DMS153 (cell line): ENCODE measurements around the gene CMTM2.
"Not testable (repeated sequence)": the region's sequence is repeated elsewhere in the genome, so short reads cannot be mapped to it uniquely, and the experiment has no call there.

Experiments
- DNase-seq: peaks from one replicate; lab custom pipeline; 2025; lab: John Stamatoyannopoulos, UW

CMTM2 gene

DNA sequence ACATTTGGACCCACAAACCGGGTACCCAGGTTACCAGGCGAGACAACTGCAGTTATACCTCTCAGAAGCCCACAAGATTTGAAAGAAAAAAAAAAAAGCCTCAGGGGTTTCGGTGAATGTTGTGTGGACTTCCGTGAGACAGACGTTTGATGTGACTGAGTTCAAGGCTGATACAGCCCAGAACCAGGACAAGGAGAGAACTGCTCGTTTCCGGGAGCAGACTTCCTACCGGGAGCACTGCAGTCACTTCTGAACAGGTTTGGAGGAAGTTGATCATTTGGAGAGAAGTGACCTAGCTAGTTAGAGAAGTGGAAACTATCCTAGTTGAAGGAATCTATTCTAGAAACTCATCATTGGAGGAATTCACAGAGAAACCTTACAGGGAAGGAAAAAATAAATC, 26.0 kb upstream of the CMTM2 start:
- peak; percentile 16 for DNase-seq

DNA sequence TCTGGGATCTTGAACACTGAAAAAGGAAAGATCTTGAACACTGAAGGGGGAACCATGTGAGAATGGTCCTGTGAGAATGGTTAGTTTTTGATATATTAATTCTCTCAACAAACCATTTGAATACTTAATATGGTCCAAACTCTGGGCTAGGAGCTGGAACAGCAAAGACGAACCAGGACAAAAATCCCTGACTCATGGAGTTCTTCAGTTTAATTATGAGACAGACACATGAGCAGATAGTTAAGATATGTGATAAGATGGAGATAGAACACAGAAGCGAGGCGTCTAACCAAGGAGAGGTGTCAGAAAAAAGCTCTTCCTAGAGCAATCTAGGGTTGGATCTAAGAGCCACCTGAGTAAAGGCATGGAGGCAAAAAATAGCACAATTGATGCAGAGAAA, 25.2 kb upstream of the CMTM2 start:
- DNase-seq: no peak

DNA sequence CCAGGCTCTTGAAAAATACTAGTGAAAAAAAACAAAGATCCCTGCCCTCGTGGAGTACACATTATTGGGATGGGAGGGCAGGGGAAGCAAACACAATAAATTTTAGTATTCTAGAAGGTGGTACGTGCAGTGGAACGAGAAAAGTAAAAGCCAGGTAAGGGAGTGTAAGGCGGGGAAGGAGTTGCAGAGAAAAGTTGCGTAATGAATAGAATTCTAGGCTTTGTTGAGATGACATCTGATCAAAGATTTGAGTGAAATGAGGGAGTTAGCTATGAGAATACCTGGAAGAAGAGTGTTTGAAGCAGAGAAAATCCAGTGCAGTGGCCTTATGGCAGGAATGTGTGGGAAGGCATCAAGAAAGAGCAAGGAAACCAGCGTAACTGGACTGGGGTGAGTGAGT, 24.8 kb upstream of the CMTM2 start:
- DNase-seq: no peak

- DNase-seq: no peak
These were observed 19.2 kb upstream of the CMTM2 start for GRCh38 chr16:66560107-66560506.

- no peak for DNase-seq
These were observed 17.7 kb upstream of the CMTM2 start for GRCh38 chr16:66561381-66562080.

- DNase-seq: no peak
These were observed 16.9 kb upstream of the CMTM2 start for GRCh38 chr16:66562409-66562808.

- DNase-seq: no peak
These were observed 16.3 kb upstream of the CMTM2 start for GRCh38 chr16:66562986-66563385.

DNA sequence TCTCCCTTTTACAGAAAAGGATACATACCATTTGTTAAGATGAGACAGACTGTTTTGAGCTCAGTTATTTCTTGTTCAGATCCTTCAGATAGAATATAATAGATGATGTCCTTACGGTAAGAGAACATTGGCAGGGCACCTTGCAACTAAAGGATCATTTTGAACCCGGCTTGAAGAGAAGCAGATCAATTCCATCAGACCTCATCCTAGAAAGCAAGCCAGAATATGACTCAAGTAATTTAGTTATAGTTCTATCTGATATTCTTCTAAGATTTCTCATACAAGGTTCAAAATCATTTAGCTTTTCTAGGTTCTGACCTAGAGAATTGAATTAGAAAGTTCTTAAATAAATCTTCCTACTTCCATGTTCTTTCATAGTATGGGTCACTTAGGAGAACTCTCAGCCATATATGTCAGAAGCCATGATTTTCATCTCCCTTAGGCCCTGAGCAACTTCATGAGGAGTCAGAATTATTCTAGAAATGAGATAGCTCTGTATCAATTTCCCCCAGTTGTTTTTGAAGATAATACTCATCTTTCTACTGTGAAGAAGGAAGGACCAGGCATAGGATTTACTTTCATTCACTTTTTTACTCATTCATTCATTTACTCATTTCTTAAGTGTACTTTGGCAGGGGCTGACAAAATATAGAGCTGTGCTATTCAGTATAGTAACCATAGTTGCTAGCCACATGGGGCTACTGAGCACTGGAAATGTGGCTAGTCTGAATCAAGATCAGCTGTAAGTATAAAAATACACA, 15.5 kb upstream of the CMTM2 start:
- no peak for DNase-seq

- DNase-seq: no peak
These were observed 13.0 kb upstream of the CMTM2 start, which contains the start of gene CMTM1 for GRCh38 chr16:66566051-66566901. Gene CMTM1 (plus strand): TSS chr16:66566439. CDS start chr16:66566514, 75 bp downstream.

DNA sequence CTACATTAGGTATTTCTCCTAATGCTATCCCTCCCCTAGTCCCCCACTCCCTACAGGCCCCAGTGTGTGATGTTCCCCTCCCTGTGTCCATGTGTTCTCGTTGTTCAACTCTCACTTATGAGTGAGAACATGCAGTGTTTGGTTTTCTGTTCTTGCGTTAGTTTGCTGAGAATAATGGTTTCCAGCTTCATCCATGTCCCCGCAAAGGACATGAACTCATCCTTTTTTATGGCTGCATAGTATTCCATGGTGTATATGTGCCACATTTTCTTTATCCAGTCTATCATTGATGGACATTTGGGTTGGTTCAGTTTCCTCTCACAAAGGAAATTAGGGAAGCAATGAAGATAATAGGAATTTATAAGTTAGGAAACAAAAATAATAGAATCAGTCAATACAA, 12.0 kb upstream of the CMTM2 start:
- not testable (repeated sequence) for DNase-seq

DNA sequence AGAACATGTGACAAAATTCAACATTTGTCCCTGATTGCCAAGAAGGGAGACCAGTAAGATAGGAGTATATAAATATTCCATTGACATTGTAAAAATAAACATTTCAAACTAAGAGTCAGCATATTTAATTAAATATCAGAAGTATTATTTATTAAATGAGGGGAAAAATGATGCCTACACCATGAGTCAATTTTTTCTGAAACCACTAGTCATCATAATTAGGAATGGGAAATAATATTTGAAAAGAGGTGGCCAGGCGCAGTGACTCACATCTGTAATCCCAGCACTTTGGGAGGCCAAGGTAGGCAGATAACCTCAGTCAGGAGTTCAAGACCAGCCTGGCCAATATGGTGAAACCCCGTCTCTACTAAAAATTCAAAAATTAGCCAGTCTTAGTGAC, 10.9 kb upstream of the CMTM2 start:
- DNase-seq: no peak

- no peak for DNase-seq
These were observed 10.1 kb upstream of the CMTM2 start for GRCh38 chr16:66569131-66569530.

- no peak for DNase-seq
These were observed 9.3 kb upstream of the CMTM2 start for GRCh38 chr16:66569827-66570405.

DNA sequence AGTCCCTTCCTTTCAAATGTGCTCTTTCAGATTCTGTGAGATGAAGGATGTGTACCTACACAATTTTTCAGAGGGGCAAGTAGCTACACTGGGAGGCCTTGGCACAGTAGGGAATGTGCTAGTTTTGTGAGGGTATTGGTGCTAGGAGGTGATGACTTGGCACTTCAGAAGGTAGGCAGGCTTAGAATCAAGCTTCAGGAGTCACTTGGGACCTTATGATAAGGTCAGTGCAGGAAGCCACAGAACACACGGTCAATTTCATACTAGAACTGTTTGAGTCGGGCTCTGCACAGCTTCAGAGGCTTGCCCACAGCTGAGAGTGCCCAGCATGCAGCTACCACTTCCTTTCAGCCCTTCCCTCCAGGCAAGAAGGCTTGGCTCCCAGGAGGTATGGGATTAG, 6.9 kb upstream of the CMTM2 start:
- DNase-seq: no peak

DNA sequence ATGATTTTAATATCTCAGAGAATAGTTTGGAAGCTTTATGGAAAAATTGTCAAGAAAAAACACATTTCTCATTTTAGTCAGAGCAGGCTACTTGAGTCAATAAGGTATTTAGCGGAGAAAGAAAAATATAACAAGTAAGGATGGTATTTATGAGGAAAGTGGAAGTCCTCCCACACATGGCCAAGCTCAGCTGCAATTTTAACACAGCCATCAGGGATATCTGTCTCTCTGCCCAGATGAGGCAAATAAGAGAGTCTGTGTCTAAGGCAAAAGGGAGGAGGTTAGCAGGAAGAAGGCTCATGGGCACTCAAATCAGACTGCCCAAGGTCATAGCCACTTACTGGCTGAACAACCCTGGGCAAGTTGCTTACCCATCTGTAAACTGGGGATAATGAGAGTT, 5.2 kb upstream of the CMTM2 start:
- no peak for DNase-seq

DNA sequence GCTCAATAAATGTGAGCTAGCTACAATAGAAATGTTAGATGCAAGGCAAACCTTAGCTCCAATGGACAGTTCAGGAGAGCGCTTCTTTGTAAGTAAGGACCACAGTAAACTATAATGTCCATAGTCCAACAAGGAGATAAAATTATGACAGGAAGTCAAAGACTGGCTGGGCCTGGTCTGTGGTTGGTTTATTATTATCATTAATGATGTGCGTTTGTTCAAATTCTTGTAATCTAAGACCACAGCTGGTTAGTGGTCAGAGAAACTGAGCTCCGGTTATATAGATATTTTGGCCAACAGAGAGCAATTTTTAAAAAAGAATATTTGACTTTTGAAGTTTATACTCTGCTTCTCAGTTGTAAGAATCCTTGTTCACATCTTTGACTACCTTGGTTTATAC, 4.7 kb upstream of the CMTM2 start:
- no peak for DNase-seq

DNA sequence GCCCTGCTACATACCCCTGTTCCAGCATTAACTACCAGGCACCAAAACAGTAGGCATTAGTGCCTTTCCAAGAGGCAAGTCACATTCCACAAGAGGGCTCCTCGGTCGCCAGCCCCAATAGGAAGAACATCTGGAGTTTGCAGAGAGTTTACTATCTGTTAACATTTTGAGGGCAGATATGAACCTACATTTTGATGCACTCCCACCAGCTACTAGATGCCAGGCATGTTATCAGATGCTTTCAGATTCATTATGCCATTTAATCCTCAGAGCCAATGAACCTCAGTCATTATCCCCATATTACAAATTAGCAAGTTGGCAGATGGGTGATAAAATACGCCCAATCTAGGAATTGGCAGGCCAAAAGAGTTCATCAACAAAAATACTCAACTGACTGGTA, 4.2 kb upstream of the CMTM2 start:
- DNase-seq: no peak

GRCh38 chr16:66576296-66576695, 3.0 kb upstream of the CMTM2 start:
- DNase-seq: no peak

GRCh38 chr16:66580605-66581209, 1.4 kb downstream of the CMTM2 start:
- DNase-seq: no peak

DNA sequence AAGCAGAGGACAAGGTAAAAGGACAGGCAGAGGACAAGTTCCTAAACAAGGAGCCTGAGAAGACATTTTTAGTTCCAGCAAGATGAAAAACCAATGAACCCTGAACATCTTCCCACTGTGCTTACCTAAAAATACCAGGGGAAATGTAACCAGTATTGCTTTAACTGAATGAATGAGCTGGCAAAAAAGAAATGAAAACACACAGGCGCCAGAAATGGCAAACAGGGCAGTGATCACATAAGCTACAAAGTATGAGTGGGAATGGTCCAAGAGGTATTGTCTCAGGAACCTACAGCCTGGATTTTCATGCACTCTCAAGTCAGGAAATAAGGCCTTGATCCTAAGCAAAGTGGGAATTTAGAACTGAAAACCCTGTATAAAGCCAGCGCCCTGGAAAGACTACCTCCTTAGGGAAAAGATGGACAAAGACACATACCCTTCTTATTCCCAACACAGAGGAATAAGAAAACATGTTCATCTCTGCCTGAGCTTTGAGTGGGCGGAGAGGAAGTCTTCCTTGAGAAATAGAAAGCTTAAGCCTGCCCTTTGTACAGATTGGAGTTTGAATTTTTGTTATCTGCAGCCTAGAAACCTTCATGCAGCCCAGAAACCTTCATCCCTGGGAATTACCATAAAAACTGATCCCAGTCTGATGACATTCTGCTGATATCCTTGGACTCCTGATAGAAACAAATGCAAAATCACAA, 2.1 kb downstream of the CMTM2 start:
- no peak for DNase-seq
